ENCODE data around the gene KDM5C. TPM values are rescaled to one million over a fixed set of nuclear protein-coding genes. Genes with fewer than 3 reads are reported as not detected.

Gene KDM5C
- total RNA-seq, 1 experiment from 2014 or later = 112 TPM

- CTCF ChIA-PET = no interaction called here
- no peak overlapping the region for H3K27ac Mint-ChIP-seq
- TF ChIP-seq NFE2L1 (CRISPR knock-in tag; IDR thresholded peaks at IDR 0.05) (no peak), ZNF416 (CRISPR knock-in tag; IDR thresholded peaks at IDR 0.05) (no peak), JUN (CRISPR knock-in tag; IDR thresholded peaks at IDR 0.05) (no peak)
- no peaks in the 10 kb centered on the region for H3K36me3 Mint-ChIP-seq
- DNase-seq (ENCODE audit: low spot score) (no peak), ATAC-seq (no peak)
- POLR2A ChIA-PET = no interaction called here
- H3K4me1 Mint-ChIP-seq = no peaks in the 10 kb centered on the region
- H3K27me3 Mint-ChIP-seq (ENCODE audit: low read depth) = no peaks in the 10 kb centered on the region
- no peak overlapping the region for H3K4me3 Mint-ChIP-seq
- H3K9me3 Mint-ChIP-seq = peaks cover 5% of the 10 kb centered on the region
Observed at GRCh38 chrX:53184836-53185235, 40.2 kb downstream of the KDM5C start.

DNA sequence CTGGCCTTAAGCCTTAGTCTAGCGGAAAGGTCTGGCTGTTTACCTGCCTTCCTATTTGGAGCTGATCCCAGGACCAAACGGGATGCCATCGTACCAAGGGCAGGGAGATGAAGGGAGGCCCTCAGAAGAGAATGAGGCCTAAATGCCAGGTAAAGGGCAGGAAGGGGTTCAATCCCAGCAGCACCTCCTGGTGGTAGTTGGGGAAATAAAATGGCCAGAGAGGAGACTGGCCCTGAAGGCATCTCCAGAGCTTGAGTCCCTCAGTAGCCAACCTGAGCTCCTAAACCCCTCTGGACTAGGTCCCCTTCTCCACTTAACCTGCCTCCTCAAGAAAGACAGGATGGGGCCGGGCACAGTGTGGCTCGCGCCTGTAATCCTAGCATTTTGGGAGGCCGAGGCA is 53.7 kb downstream of the KDM5C start:
- ChIA-PET POLR2A (no interaction called here), CTCF (interaction anchor here (0.6 to 2.0 kb wide), 2 partner anchors 19 to 137 kb away, joined by 3 to 7 read pairs; no protein-coding TSS in a partner anchor)
- DNase-seq (ENCODE audit: low spot score) (no peak), ATAC-seq (no peak)
- peaks cover 6% of the 10 kb centered on the region; the same call in 1 of the 2 replicates for H3K36me3 Mint-ChIP-seq
- H3K4me3 Mint-ChIP-seq = no peak overlapping the region
- TF ChIP-seq, protein P1, sequence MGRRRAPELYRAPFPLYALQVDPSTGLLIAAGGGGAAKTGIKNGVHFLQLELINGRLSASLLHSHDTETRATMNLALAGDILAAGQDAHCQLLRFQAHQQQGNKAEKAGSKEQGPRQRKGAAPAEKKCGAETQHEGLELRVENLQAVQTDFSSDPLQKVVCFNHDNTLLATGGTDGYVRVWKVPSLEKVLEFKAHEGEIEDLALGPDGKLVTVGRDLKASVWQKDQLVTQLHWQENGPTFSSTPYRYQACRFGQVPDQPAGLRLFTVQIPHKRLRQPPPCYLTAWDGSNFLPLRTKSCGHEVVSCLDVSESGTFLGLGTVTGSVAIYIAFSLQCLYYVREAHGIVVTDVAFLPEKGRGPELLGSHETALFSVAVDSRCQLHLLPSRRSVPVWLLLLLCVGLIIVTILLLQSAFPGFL (CRISPR knock-in tag; IDR thresholded peaks at IDR 0.05; ENCODE audit: borderline replicate concordance) = no peak
- TF ChIP-seq ATF1 (CRISPR knock-in tag; IDR thresholded peaks at IDR 0.05) (no peak), ZNF281 (CRISPR knock-in tag; IDR thresholded peaks at IDR 0.05) (no peak), SOX15 (CRISPR knock-in tag; IDR thresholded peaks at IDR 0.05) (no peak), NR1H2 (CRISPR knock-in tag; IDR thresholded peaks at IDR 0.05) (no peak)
- TF ChIP-seq, protein P2, sequence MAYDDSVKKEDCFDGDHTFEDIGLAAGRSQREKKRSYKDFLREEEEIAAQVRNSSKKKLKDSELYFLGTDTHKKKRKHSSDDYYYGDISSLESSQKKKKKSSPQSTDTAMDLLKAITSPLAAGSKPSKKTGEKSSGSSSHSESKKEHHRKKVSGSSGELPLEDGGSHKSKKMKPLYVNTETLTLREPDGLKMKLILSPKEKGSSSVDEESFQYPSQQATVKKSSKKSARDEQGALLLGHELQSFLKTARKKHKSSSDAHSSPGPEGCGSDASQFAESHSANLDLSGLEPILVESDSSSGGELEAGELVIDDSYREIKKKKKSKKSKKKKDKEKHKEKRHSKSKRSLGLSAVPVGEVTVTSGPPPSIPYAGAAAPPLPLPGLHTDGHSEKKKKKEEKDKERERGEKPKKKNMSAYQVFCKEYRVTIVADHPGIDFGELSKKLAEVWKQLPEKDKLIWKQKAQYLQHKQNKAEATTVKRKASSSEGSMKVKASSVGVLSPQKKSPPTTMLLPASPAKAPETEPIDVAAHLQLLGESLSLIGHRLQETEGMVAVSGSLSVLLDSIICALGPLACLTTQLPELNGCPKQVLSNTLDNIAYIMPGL (CRISPR knock-in tag; IDR thresholded peaks at IDR 0.05) = no peak
- TF ChIP-seq, protein P3, sequence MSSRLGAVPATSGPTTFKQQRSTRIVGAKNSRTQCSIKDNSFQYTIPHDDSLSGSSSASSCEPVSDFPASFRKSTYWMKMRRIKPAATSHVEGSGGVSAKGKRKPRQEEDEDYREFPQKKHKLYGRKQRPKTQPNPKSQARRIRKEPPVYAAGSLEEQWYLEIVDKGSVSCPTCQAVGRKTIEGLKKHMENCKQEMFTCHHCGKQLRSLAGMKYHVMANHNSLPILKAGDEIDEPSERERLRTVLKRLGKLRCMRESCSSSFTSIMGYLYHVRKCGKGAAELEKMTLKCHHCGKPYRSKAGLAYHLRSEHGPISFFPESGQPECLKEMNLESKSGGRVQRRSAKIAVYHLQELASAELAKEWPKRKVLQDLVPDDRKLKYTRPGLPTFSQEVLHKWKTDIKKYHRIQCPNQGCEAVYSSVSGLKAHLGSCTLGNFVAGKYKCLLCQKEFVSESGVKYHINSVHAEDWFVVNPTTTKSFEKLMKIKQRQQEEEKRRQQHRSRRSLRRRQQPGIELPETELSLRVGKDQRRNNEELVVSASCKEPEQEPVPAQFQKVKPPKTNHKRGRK (CRISPR knock-in tag; IDR thresholded peaks at IDR 0.05; ENCODE audit: borderline replicate concordance) = no peak
- TF ChIP-seq, protein P4, sequence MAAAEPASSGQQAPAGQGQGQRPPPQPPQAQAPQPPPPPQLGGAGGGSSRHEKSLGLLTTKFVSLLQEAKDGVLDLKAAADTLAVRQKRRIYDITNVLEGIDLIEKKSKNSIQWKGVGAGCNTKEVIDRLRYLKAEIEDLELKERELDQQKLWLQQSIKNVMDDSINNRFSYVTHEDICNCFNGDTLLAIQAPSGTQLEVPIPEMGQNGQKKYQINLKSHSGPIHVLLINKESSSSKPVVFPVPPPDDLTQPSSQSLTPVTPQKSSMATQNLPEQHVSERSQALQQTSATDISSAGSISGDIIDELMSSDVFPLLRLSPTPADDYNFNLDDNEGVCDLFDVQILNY (CRISPR knock-in tag; IDR thresholded peaks at IDR 0.05) = no peak
- TF ChIP-seq, protein P5, sequence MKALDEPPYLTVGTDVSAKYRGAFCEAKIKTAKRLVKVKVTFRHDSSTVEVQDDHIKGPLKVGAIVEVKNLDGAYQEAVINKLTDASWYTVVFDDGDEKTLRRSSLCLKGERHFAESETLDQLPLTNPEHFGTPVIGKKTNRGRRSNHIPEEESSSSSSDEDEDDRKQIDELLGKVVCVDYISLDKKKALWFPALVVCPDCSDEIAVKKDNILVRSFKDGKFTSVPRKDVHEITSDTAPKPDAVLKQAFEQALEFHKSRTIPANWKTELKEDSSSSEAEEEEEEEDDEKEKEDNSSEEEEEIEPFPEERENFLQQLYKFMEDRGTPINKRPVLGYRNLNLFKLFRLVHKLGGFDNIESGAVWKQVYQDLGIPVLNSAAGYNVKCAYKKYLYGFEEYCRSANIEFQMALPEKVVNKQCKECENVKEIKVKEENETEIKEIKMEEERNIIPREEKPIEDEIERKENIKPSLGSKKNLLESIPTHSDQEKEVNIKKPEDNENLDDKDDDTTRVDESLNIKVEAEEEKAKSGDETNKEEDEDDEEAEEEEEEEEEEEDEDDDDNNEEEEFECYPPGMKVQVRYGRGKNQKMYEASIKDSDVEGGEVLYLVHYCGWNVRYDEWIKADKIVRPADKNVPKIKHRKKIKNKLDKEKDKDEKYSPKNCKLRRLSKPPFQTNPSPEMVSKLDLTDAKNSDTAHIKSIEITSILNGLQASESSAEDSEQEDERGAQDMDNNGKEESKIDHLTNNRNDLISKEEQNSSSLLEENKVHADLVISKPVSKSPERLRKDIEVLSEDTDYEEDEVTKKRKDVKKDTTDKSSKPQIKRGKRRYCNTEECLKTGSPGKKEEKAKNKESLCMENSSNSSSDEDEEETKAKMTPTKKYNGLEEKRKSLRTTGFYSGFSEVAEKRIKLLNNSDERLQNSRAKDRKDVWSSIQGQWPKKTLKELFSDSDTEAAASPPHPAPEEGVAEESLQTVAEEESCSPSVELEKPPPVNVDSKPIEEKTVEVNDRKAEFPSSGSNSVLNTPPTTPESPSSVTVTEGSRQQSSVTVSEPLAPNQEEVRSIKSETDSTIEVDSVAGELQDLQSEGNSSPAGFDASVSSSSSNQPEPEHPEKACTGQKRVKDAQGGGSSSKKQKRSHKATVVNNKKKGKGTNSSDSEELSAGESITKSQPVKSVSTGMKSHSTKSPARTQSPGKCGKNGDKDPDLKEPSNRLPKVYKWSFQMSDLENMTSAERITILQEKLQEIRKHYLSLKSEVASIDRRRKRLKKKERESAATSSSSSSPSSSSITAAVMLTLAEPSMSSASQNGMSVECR (CRISPR knock-in tag; IDR thresholded peaks at IDR 0.05; ENCODE audit: borderline replicate concordance) = no peak
- H3K4me1 Mint-ChIP-seq = peaks cover 6% of the 10 kb centered on the region
- H3K9me3 Mint-ChIP-seq = peaks cover 5% of the 10 kb centered on the region
- no peak overlapping the region for H3K27ac Mint-ChIP-seq
- H3K27me3 Mint-ChIP-seq (ENCODE audit: low read depth) = no peaks in the 10 kb centered on the region; the same call in 1 of the 2 replicates

Measured in WTC11 (cell line).